Measurements from ENCODE around the gene CBX5.
"Not testable (repeated sequence)": the region's sequence is repeated elsewhere in the genome, so short reads cannot be mapped to it uniquely, and the experiment has no call there.

CBX5 gene

GRCh38 chr12:54279632-54280467 is at the start of gene CBX5:
CBX5 (minus strand) TSS chr12:54280122; CDS start chr12:54257650, 22,472 bp downstream.
- peak; percentile 100 for DNase-seq (ENCODE audit: low read depth)

- no peak for DNase-seq (ENCODE audit: low read depth)
Observed at GRCh38 chr12:54328595-54329337, 48.8 kb upstream of the CBX5 start.

DNA sequence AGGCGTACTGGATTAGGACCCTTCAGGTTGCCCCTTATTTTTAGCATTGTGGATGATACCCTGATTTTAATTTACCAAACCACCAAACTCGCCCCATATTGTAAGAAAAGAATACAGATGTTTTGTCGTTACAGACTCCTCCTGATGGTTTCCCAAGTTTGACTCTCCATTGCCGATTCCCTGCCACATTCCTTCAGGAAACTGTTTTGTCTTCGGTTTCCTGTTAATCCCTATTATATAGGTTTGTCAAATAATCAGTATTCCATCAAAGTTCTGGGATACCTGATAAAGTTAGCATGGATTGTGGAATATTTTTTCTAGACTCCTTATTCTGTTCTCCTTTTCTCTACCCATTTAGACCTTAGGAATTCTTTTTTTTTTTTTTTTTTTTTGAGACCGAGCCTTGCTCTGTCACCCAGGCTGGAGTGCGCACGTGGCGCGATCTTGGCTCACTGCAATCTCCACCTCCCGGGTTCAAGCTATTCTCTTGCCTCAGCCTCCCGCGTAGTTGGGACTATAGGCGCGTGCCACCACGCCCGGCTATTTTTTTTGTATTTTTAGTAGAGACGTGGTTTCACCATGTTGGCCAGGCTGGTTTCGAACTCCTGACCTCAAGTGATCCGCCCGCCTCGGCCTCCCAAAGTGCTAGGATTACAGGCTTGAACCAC is 45.7 kb upstream of the CBX5 start:
- DNase-seq (ENCODE audit: low read depth), result not testable (repeated sequence)

DNA sequence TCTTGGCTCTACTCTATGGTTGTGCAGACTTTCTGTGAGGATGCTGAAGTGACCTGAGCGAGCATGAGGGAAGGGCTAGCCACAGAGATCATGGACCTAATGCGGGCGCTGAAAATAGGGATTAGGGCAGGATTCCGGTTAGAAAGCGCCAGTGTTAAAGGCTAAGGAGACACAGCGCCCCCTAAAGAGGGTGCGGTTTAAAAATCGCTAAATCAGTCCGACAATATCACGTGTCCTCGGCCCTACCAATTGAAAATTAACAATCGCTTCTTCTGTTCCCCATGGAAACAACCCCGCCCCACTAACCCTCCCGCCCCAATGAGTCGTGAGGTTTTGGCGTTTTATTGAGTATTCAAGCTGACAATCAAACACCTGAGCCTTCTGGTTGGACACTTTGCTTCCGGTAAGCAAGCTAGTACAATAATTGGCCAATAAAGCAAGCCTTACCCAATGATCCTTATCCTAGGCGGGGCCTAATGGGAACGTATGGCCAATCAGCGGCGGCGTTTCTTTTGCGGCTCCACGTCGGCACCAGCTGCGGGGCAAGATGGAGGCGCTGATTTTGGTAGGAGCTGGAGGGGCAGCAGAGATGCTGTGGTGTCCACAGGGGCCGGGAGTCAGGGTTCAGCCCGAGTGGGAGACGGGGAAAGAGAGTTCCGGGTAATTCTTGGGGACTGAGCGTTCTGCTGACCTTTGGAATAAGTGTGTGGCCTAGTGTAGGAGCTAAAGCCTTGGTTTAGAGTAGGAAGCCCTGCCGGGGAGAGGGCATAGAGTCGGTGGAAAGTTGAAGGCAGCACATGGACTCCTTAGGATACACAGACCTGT is 44.9 kb upstream of the CBX5 start, which contains the start of gene COPZ1:
Gene COPZ1 (plus strand): TSS at position 515 of the 825 bp plus-strand sequence. CDS start 33 bp downstream, at position 548.
- DNase-seq (ENCODE audit: low read depth), result peak; percentile 100

DNA sequence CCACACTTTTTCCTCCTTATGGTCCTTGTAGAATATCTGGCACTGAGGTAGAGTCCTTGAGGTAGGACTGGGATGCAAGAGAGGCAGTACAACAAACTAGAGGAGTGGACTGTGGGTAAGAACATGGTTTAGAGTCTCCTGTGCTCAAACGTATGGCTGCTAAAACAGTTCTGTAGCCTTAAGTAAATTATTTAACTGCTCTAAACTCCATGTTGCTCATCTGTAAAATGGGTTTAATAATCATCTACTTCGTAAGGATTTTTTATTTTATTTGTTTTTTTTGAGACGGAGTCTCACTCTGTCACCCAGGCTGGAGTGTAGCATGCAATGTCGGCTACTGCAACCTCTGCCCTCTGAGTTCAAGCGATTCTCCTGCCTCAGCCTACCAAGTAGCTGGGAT is 41.4 kb upstream of the CBX5 start:
- no peak for DNase-seq (ENCODE audit: low read depth)

DNA sequence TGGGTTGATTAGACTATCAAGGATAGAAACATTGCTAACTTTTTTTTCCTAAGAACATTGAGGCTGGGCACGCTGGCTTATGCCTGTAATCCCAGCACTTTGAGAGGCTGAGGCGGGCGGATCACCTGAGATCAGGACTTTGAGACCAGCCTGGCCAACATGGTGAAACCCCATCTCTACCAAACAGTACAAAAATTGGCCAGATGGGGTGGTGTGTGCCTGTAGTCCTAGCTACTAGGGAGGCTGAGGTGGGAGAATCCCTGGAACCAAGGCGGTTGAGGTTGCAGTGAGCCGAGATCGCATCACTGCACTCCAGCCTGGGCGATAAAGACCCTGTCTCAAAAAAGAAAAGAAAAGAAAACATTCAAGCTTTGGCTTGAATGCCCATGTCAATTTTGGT is 32.4 kb upstream of the CBX5 start:
- DNase-seq (ENCODE audit: low read depth), result not testable (repeated sequence)

DNA sequence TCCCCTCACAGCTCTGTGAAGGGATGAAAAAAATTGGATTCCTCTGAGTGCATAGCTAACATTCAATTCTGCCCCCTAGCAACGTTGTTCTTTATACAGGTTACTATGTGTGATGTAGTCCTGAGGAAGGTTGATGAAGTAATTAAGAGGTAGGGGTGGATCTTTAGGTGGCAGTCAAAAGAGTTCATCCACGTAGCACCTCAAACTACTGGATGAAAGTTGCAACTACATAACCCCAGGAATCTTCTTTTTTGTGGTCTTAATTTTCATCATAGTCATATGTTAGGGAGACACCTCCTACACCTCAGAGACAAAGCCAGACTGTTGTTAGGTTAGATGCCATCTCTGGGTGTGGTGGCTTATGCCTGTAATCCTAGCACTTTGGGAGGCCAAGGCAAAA is 31.1 kb upstream of the CBX5 start:
- DNase-seq (ENCODE audit: low read depth), result no peak

DNA sequence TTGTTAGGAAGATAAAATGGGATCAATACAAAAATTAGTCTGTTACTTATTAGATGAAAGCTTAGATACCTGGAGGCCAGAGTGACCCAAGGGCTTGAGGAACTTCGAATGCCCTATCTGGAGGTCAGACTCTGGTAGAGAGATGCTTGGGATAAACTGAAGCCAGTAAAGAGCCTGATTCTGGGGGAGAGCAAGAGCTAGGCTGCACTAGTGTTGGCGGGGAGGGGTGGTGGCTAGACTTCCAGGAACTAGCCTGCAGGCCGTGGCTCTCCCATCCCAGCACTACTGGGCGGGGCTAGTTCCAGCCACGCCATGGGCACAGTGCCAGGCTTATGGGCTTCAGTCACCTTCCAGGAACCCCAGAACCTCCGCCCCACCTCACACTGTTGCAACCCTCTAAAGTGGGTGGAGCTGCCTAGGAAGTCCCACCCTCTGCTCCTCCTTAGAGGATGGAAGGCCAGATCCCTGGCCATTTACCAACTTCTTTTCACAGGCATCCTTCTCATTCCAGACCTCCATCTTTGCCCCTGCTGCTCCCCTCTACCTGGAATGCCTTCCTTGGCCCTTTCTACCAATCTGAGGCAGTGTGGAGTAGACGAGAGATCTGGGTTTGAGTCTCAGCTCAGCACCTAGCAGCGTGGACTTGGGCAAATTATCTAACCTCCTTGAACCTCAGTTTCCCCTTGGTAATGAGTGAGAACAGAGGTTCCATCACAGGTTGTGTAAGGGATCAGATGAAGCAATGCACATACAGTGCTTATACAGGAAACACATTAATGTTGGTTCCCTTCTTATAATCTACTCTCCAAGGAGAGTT is 27.2 kb upstream of the CBX5 start:
- DNase-seq (ENCODE audit: low read depth), result peak; percentile 80

DNA sequence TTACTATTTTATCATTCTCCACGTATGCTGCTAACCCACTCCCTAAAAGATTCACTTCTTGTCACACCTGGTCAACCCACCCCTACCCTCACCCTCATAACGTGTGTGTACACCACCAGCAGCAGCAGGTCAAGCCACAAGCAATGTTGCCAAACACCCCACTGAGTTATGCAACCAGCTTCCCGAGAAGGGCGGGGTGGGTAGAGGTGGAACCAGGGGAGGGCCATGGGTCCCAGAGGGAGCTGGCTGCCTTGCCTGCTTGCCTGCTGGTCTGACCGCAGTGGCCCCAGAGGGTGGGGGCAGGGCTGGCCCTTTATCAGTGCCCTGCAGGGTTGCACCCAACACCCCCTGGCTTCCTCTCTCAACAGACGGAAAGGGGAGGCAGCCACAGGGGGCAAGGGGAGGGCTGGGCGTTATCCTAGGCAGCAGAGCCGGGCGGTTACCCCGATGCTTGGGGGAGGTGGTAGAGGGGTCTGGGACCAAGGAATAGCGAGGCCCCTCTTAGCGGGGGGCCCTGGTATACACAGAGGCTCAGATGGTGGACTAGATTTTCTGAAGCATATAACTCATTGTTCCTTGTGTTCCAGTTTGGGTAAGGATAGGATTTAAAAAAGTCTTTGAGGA is 24.4 kb upstream of the CBX5 start:
- peak; percentile 67 for DNase-seq (ENCODE audit: low read depth)

DNA sequence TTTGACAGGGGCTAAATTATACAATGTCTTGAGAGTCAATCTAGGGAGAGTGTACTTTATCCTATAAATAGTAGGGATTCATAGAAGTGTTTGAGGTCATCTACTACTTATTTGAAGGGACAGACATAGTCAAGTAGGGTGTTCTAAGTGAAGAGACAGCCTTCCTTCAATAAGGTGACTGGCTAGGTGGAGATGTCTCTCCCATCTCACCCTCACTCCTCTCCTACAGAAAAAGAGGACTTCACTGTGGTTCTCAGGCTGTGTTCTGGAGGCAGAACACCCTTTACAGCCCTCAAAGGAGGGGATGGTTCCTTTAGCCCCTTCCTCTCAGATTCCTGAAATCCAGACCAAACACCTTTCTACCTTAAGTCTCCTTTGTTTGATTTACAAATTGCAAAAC is 23.7 kb upstream of the CBX5 start:
- no peak for DNase-seq (ENCODE audit: low read depth)

DNA sequence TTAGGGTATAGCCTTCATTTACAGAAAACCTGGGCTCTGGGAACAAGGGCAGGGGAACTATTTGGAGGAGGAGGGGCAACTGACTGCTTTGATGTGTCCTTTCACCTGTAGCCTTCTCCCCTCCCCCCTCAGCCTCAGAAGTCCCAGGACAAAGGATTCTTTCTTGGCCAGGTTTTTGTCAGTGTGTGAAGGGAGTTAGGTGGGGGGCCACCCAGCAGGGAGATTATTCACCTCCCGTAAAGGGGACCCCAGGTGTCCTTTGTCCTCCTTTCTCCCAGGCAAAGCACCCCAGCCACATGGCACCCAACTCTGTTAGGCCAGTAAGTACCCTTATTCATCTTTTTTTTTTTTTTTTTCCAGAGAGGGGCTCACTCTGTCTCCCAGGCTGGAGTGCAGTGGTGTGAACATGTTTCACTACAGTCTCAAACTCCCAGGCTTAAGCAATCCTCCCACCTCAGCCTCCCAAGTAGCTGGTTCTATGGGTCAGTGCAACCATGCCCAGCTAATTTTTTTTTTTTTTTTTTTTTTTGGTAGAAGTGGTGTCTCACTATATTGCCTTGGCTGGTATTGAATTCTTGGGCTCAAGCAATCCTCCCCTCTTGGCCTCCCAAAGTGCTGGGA is 21.6 kb upstream of the CBX5 start:
- DNase-seq (ENCODE audit: low read depth), result no peak

DNA sequence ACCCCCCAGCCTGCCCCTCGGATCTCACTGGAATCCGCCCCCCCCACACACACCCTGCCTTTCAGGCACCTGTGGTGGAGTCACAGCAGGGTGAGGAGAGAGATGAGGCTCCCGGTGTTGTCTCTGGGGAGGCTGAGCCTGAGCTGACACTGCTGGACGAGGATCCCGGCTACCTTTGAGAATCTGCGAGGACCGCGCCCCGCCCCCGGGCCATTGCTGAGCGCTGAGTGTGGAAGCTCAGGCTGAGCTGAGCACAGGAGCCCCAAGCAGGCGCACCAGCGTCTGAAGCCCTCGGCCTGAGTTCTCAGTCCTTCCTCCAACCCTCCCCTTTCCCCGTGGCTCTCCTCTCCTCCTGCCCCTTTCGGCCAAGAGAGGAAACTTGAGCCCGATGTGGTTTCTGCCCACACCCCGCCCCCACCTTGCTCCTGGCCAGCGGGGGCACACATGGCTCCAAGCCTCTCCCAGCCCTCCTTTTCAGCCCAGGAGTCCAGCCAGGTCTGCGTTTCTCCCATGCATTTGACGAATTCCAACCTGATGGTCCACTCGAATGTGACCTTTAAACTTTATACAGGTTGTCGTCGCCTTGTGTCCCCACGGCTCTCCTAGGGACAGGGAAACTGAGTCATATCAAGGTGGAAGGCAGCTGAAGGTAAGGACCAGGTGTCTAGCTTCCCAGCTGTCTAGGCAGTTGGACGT is 21.0 kb upstream of the CBX5 start, which contains the start of gene NFE2:
Gene NFE2 (minus strand): TSS at position 284 of the 696 bp plus-strand sequence. CDS start 5,767 bp downstream, outside the sequence.
- DNase-seq (ENCODE audit: low read depth), result peak; percentile 77

DNA sequence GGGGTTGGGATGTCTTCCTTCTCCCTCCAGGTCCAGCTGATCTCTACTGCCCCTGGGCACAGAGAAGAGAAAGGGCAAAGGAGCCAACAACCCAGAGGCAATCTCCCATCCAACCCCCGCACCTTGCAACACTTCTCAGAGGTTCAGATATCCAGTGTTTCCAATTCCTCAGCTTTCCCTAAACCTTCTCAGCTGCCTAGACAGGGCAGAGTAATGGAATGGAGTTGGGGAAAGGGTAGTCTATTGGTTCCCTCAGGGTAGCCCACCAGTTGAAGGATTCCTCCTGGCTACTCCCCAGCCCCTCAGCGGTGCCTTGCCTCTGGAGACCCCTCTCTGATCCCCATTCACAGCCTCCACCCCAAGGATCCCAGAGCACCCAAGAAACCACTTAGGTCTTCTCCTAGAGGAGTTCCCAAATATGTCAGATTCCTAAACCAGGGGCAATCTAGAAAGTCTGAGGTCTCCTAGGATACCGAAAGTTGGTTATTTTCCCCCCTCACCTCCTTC is 20.4 kb upstream of the CBX5 start:
- DNase-seq (ENCODE audit: low read depth), result no peak

GRCh38 chr12:54299515-54300224 is 19.7 kb upstream of the CBX5 start:
- DNase-seq (ENCODE audit: low read depth), result no peak

DNA sequence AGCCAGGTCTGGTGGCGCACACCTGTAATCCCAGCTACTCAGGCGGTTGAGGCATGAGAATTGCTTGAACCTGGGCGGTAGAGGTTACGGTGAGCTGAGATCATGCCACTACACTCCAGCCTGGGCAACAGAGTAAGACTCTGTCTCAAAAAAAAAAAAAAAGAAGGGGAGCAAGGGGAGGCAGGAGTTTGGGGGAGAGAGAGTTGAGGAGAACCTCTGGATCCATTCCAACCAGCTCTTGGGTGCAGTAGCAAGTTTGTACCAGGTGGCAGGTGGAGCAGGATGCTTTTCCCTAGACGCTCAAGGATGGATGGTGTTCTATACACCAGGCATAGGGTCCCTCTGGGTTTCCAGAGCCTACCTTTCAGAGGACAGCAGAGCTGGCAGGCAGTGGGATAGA is 19.0 kb upstream of the CBX5 start:
- no peak for DNase-seq (ENCODE audit: low read depth)

DNA sequence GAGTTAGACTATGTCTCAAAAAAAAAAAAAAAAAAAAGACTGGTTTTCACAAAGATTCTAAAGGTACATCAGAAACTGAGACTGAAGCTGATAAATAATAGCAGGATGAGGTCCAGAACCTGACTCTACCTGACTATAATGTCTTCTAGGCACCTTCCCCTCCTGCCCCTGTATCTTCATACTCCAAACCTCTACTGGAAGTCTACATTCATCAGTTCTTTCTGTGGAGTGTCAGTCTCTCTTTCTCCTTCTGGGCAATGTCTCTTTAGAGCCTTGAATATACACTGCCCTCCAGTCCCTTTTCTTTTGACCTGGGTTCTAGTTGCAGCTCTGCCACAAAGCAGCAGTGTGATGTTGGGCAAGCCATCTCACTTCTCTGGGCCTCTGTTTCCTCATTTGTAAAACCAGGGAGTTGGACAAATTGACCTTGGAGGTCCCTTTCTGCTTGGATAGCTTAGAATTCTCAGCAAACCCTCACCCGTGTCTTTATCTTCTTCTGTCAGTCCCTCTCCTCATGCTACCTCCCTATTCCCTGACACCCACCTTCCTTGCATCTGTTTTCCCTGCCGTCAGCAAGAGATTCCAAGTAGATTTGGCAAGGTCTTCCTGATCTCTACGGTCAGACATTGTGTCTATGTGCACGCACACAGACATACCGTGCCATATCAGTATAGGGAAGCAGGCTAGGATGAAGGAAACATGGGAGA is 16.6 kb upstream of the CBX5 start:
- DNase-seq (ENCODE audit: low read depth), result no peak

- no peak for DNase-seq (ENCODE audit: low read depth)
Observed at GRCh38 chr12:54294953-54295566, 15.1 kb upstream of the CBX5 start.

Measured in iris pigment epithelial cell (primary cell).